Heart left ventricle (tissue), 16 donors: Measurements from ENCODE around the gene PDPR. TPM values are rescaled to one million over a fixed set of nuclear protein-coding genes. Genes with fewer than 3 reads are reported as not detected.
"Not testable (repeated sequence)": the region's sequence is repeated elsewhere in the genome, so short reads cannot be mapped to it uniquely, and the experiment has no call there.

Experiments
- ATAC-seq, 4 donors: fragments of 200-7000 bp; cut with Tn5 transposase; one replicate each; pipeline ENCODE4 v1.9.1; 2020 to 2022; ENCODE audit warnings: moderate library complexity in 4 of 4, mild to moderate bottlenecking in 3 of 4, moderate number of reproducible peaks in 1 of 4
- DNase-seq, 5 donors: peaks; one replicate each; pipeline ENCODE4 v3.0.0-alpha.2; 2020
- H3K27ac ChIP-seq, 12 donors: fragments of 200-600 bp; sonication (generic) in 4 of 12; one replicate each; pipeline versions ENCODE4 v1.5.0 to v1.8.0; 2016 to 2022; ENCODE audit warnings: mild to moderate bottlenecking in 2 of 12
- H3K27me3 ChIP-seq, 9 donors: fragments of 200-600 bp; sonication (generic) in 2 of 9; one replicate each; pipeline versions ENCODE4 v1.5.1 to v1.8.0; 2016 to 2022; ENCODE audit warnings: mild to moderate bottlenecking in 3 of 9
- H3K36me3 ChIP-seq, 9 donors: fragments of 200-600 bp; sonication (generic) in 2 of 9; one replicate each; pipeline versions ENCODE4 v1.5.0 to v1.8.0; 2018 to 2022; ENCODE audit warnings: mild to moderate bottlenecking in 2 of 9
- H3K4me1 ChIP-seq, 12 donors: fragments of 200-600 bp; sonication (generic) in 4 of 12; one replicate each; pipeline versions ENCODE4 v1.5.0 to v1.8.0; 2016 to 2022; ENCODE audit warnings: mild to moderate bottlenecking in 3 of 12
- H3K4me3 ChIP-seq, 12 donors: fragments of 200-600 bp; sonication (generic) in 4 of 12; one replicate each; pipeline versions ENCODE4 v1.5.0 to v1.8.0; 2017 to 2022; ENCODE audit warnings: mild to moderate bottlenecking in 9 of 12, moderate library complexity in 4 of 12
- H3K9me3 ChIP-seq, 12 donors: fragments of 200-600 bp; sonication (generic) in 4 of 12; one replicate each; pipeline versions ENCODE4 v1.5.0 to v1.8.0; 2016 to 2022; ENCODE audit warnings: mild to moderate bottlenecking in 1 of 12
- WGBS, 4 donors: extraction: QIAGEN DNeasy Blood & Tissue Kit in 2 of 4; methylation state at CpG; one replicate each; pipeline versions ENCODE4 v1.1.5 to v1.1.7; 2013 to 2018; 5-methylcytosine and 5-hydroxymethylcytosine counted together
- intact Hi-C, 10 donors: fragments of 100-400 bp; cut with DNase I; formaldehyde crosslinking; loops; one replicate each; pipeline versions ENCODE4 v1.11.1 to v1.14.2; 2022
- polyA plus RNA-seq, 2 donors: library from polyadenylated mRNA; stranded (reverse); fragments of 200-250 nt; gene quantifications; one replicate each; pipeline ENCODE4 v1.2.3, GENCODE V29; 2013
- total RNA-seq, 9 donors: library from RNA; depleted of rRNA in 2 of 9; stranded (reverse); fragments of >200 nt in 2 of 9; fragmentation: NEBNext Ultra II Directional in 3 of 9; extraction: Animal tissue kit (Norgen Biotek cat#: 25700) in 3 of 9; gene quantifications; one replicate each; pipeline versions ENCODE4 v1.1.0 to v1.2.4, GENCODE V29; 2016 to 2023
- donor health status: ischemic (EF 13 %, LVEDD 7.1; RV severe dilation, severe dysfunction).
- donor health status: healthy with polysubstance abuse.
- donor health status: DM: no; HTN: yes; CAD: no.
- donor health status: DM: no; HTN: no; CAD: no.
- donor health status: ischemic (EF 25% LVEDD 6.9; RV normal size, moderate dysfunction).
- donor health status: ischemic (EF 25% LVEDD 5.7; RV mildly dilated, moderate dysfunction).
- donor health status: healthy.
- donor health status: DM: yes; HTN: yes; CAD: no.
- donor health status: ischemic (EF 35%, LVEDD 5.7; RV mildly dilated, moderate dysfunction).
- donor health status: nonischemic (EF 11% LVEDD 7.7; RV severe dilation, severe dysfunction).
- donor health status: DM: yes; HTN: yes; CAD: no.
- donor health status: PGD.
- donor health status: ischemic (EF 29% LVEDD 5.4; RV normal size, mild dysfunction).
- donor health status: nonischemic (EF 23%, LVEDD 6.1; RV moderate dilation, normal function).

PDPR gene
- total and polyA plus RNA-seq, 11 donors, result 7.7 to 38.3 (median 27.1) TPM

- Histone ChIP-seq H3K4me3 (peak overlapping the region in 11 of 12 donors; percentile 24 to 65 (median 47)), H3K27ac (peak overlapping the region in 11 of 12 donors; percentile 42 to 88 (median 75))
- WGBS, 4 donors, result 5 to 77% (median 6%) methylated on average over 3 to 32 of the region's 71 CpGs; no CpG with 5 or more reads in 1 of the 4 donors
- peak in 3 of 5 donors; percentile 38 to 75 (median 41) for DNase-seq
- H3K27me3 ChIP-seq, H3K4me1 ChIP-seq, H3K36me3 ChIP-seq, intact Hi-C loops, H3K9me3 ChIP-seq: not testable (repeated sequence)
- peak; percentile 90 to 96 (median 92) for ATAC-seq
These were observed 73.9 kb downstream of the PDPR start for GRCh38 chr16:70187858-70188607.

GRCh38 chr16:70188608-70188915, 74.4 kb downstream of the PDPR start:
- H3K4me3 ChIP-seq, result peak overlapping the region in 10 of 12 donors; percentile 24 to 65 (median 50)
- DNase-seq, H3K36me3 ChIP-seq, H3K27me3 ChIP-seq, H3K9me3 ChIP-seq, intact Hi-C loops, H3K4me1 ChIP-seq: not testable (repeated sequence)
- 0 to 3% methylated on average over 11 to 12 of the region's 22 CpGs; no CpG with 5 or more reads in 2 of the 4 donors for WGBS, 4 donors
- ATAC-seq, result peak; percentile 34 to 85 (median 79)
- H3K27ac ChIP-seq, result peak overlapping the region in 10 of 12 donors; percentile 53 to 88 (median 72)

- H3K27me3 ChIP-seq, H3K4me1 ChIP-seq, H3K4me3 ChIP-seq, H3K9me3 ChIP-seq, H3K36me3 ChIP-seq, DNase-seq, intact Hi-C loops, ATAC-seq, H3K27ac ChIP-seq: not testable (repeated sequence)
- no CpG with 5 or more reads among the region's 5 CpGs for WGBS, 4 donors
These were observed 76.4 kb downstream of the PDPR start for GRCh38 chr16:70190574-70190973.

- H3K27ac ChIP-seq, H3K36me3 ChIP-seq, H3K27me3 ChIP-seq, H3K9me3 ChIP-seq, intact Hi-C loops, H3K4me1 ChIP-seq, H3K4me3 ChIP-seq, DNase-seq: not testable (repeated sequence)
- peak; percentile 47 to 70 (median 61) for ATAC-seq
- WGBS, 4 donors, result 64 to 100% (median 75%) methylated on average over 1 to 8 of the region's 12 CpGs
These were observed 82.7 kb downstream of the PDPR start for GRCh38 chr16:70196683-70197300.

GRCh38 chr16:70197611-70198010, 83.5 kb downstream of the PDPR start:
- H3K4me1 ChIP-seq, H3K4me3 ChIP-seq, H3K36me3 ChIP-seq, intact Hi-C loops, H3K9me3 ChIP-seq, DNase-seq, H3K27ac ChIP-seq, H3K27me3 ChIP-seq: not testable (repeated sequence)
- ATAC-seq, result peak in 3 of 4 donors; percentile 7 to 25 (median 15)
- 65 to 79% (median 71%) methylated on average over 6 to 7 of the region's 7 CpGs for WGBS, 4 donors

- H3K4me3 ChIP-seq, H3K4me1 ChIP-seq, H3K36me3 ChIP-seq, H3K27me3 ChIP-seq, intact Hi-C loops, DNase-seq, H3K27ac ChIP-seq, ATAC-seq, H3K9me3 ChIP-seq: not testable (repeated sequence)
- 86 to 93% (median 90%) methylated on average over 8 to 9 of the region's 9 CpGs for WGBS, 4 donors
These were observed 84.1 kb downstream of the PDPR start for GRCh38 chr16:70198230-70198629.

- H3K36me3 ChIP-seq, H3K4me3 ChIP-seq, H3K27ac ChIP-seq, H3K9me3 ChIP-seq, ATAC-seq, H3K4me1 ChIP-seq, intact Hi-C loops, DNase-seq, H3K27me3 ChIP-seq: not testable (repeated sequence)
- 53 to 66% (median 59%) methylated on average over 3 of the region's 3 CpGs for WGBS, 4 donors
These were observed 84.5 kb downstream of the PDPR start for GRCh38 chr16:70198666-70199065.

GRCh38 chr16:70199170-70199569, 85.0 kb downstream of the PDPR start:
- H3K4me1 ChIP-seq, H3K27ac ChIP-seq, ATAC-seq, H3K27me3 ChIP-seq, H3K9me3 ChIP-seq, DNase-seq, intact Hi-C loops, H3K36me3 ChIP-seq, H3K4me3 ChIP-seq: not testable (repeated sequence)
- 92 to 93% (median 93%) methylated on average over 9 of the region's 9 CpGs for WGBS, 4 donors

- WGBS, 4 donors, result 86 to 93% (median 88%) methylated on average over 7 to 8 of the region's 8 CpGs
- H3K9me3 ChIP-seq, H3K4me1 ChIP-seq, H3K4me3 ChIP-seq, H3K27ac ChIP-seq, ATAC-seq, DNase-seq, intact Hi-C loops, H3K27me3 ChIP-seq, H3K36me3 ChIP-seq: not testable (repeated sequence)
These were observed 85.9 kb downstream of the PDPR start for GRCh38 chr16:70200063-70200462.

GRCh38 chr16:70203508-70203907, 89.4 kb downstream of the PDPR start:
- WGBS, 4 donors, result 77 to 90% (median 82%) methylated on average over 3 to 5 of the region's 7 CpGs
- H3K36me3 ChIP-seq, H3K4me1 ChIP-seq, H3K27ac ChIP-seq, H3K27me3 ChIP-seq, intact Hi-C loops, ATAC-seq, H3K9me3 ChIP-seq, H3K4me3 ChIP-seq, DNase-seq: not testable (repeated sequence)

GRCh38 chr16:70204010-70204409, 89.9 kb downstream of the PDPR start:
- H3K9me3 ChIP-seq, H3K36me3 ChIP-seq, H3K27me3 ChIP-seq, intact Hi-C loops, ATAC-seq, H3K27ac ChIP-seq, H3K4me3 ChIP-seq, DNase-seq, H3K4me1 ChIP-seq: not testable (repeated sequence)
- 96 to 100% (median 97%) methylated on average over 3 to 17 of the region's 29 CpGs for WGBS, 4 donors
